NB4 (cell line): ENCODE data around the gene IRF2BP2.

Source experiments
- CTCF ChIP-seq: IDR thresholded peaks from one replicate; pipeline ENCODE4 v1.5.1; 2012; ENCODE audit warnings: low read depth, low read length
- MAX ChIP-seq: IDR thresholded peaks from 2 replicates; pipeline ENCODE4 v1.6.1; 2011; ENCODE audit warnings: low read depth, low read length
- MYC ChIP-seq: IDR thresholded peaks from 2 replicates; pipeline ENCODE4 v1.6.1; 2011; ENCODE audit warnings: low read depth, low read length
- POLR2A ChIP-seq: IDR thresholded peaks from 2 replicates; pipeline ENCODE4 v1.6.1; 2011; ENCODE audit warnings: mild to moderate bottlenecking; ENCODE audit not compliant: insufficient read length; ENCODE audit errors: extremely low read depth

- TF ChIP-seq MYC = no peak
- no peak for TF ChIP-seq CTCF
- no peak for TF ChIP-seq POLR2A
- TF ChIP-seq MAX = no peak
Measured at GRCh38 chr1:234589064-234589800, 20.7 kb downstream of the IRF2BP2 start.
